Esophagus (tissue), 2 donors: ENCODE measurements around the gene MAP2K7. TPM values are rescaled to one million over a fixed set of nuclear protein-coding genes. Genes with fewer than 3 reads are reported as not detected.
"Not testable (repeated sequence)": the region's sequence is repeated elsewhere in the genome, so short reads cannot be mapped to it uniquely, and the experiment has no call there.

ENCODE experiments used
- H3K27ac ChIP-seq, 2 donors: one replicate each; pipeline ENCODE4 v1.5.1; 2013; ENCODE audit warnings: low read depth in 2 of 2, mild to moderate bottlenecking in 2 of 2, inconsistent platforms in 1 of 2, low read length in 1 of 2, moderate library complexity in 1 of 2
- H3K27me3 ChIP-seq, 2 donors: one replicate each; pipeline ENCODE4 v1.6.1; 2013; ENCODE audit warnings: low read length in 2 of 2, control low read depth in 1 of 2, mild to moderate bottlenecking in 1 of 2; ENCODE audit not compliant: insufficient read depth in 2 of 2, control insufficient read depth in 1 of 2
- H3K36me3 ChIP-seq, 2 donors: one replicate each; pipeline ENCODE4 v1.6.1; 2013; ENCODE audit warnings: low read length in 1 of 2; ENCODE audit not compliant: control insufficient read depth in 2 of 2, insufficient read depth in 2 of 2
- H3K4me1 ChIP-seq, 2 donors: one replicate each; pipeline ENCODE4 v1.6.1; 2013; ENCODE audit warnings: low read length in 1 of 2; ENCODE audit not compliant: control insufficient read depth in 2 of 2, insufficient read depth in 2 of 2
- H3K4me3 ChIP-seq, 2 donors: one replicate each; pipeline ENCODE4 v1.5.1; 2013; ENCODE audit warnings: low read length in 2 of 2, mild to moderate bottlenecking in 2 of 2, low read depth in 1 of 2, moderate library complexity in 1 of 2
- H3K9me3 ChIP-seq, 2 donors: one replicate each; pipeline ENCODE4 v1.6.1; 2013; ENCODE audit warnings: mild to moderate bottlenecking in 2 of 2, low read depth in 1 of 2, low read length in 1 of 2, moderate library complexity in 1 of 2; ENCODE audit not compliant: control insufficient read depth in 2 of 2, insufficient read depth in 1 of 2
- WGBS, 2 donors: extraction: QIAGEN DNeasy Blood & Tissue Kit; methylation state at CpG; one replicate each; pipeline ENCODE4 v1.1.7; 2013; 5-methylcytosine and 5-hydroxymethylcytosine counted together
- polyA plus RNA-seq, 2 donors: library from polyadenylated mRNA; stranded (reverse); fragments of 200-250 nt; gene quantifications; one replicate each; pipeline ENCODE4 v1.2.3, GENCODE V29; 2013
- donor health status: healthy with polysubstance abuse.
- donor health status: Bipolar disorder and iron deficiency.

Gene MAP2K7
- polyA plus RNA-seq, 2 donors = 12.8 to 35.1 TPM

GRCh38 chr19:7953060-7953459, 49.4 kb downstream of the MAP2K7 start:
- 21 to 31% methylated on average over 3 of the region's 3 CpGs for WGBS, 2 donors

GRCh38 chr19:7953576-7953975, 49.9 kb downstream of the MAP2K7 start:
- 78 to 87% methylated on average over 7 of the region's 7 CpGs for WGBS, 2 donors
- Histone ChIP-seq H3K9me3 (no peaks in the 10 kb centered on the region), H3K4me1 (no peaks in the 10 kb centered on the region), H3K4me3 (no peak overlapping the region), H3K36me3 (peaks cover 0 to 7% of the 10 kb centered on the region in 2 donors), H3K27me3 (no peaks in the 10 kb centered on the region), H3K27ac (no peak overlapping the region)

More at GRCh38 chr19:7953060-7953459, 49.4 kb downstream of the MAP2K7 start:
- Histone ChIP-seq H3K4me3 (no peak overlapping the region), H3K27me3 (no peaks in the 10 kb centered on the region), H3K36me3 (peaks cover 0 to 3% of the 10 kb centered on the region in 2 donors), H3K4me1 (no peaks in the 10 kb centered on the region), H3K9me3 (no peaks in the 10 kb centered on the region), H3K27ac (no peak overlapping the region)

- Histone ChIP-seq H3K27me3 (no peaks in the 10 kb centered on the region), H3K27ac (no peak overlapping the region), H3K4me3 (no peak overlapping the region), H3K36me3 (peaks cover 0 to 7% of the 10 kb centered on the region in 2 donors), H3K9me3 (no peaks in the 10 kb centered on the region), H3K4me1 (no peaks in the 10 kb centered on the region)
- 84 to 88% methylated on average over 11 of the region's 11 CpGs for WGBS, 2 donors
These were observed 52.0 kb downstream of the MAP2K7 start for GRCh38 chr19:7955696-7956095.

- no peak overlapping the region for H3K27ac ChIP-seq
- no peaks in the 10 kb centered on the region for H3K4me1 ChIP-seq
- no peaks in the 10 kb centered on the region for H3K27me3 ChIP-seq
- WGBS, 2 donors = 61 to 64% methylated on average over 6 of the region's 6 CpGs
- no peak overlapping the region for H3K4me3 ChIP-seq
- H3K9me3 ChIP-seq = no peaks in the 10 kb centered on the region
- peaks cover 0 to 22% of the 10 kb centered on the region in 2 donors for H3K36me3 ChIP-seq
These were observed 55.5 kb downstream of the MAP2K7 start for GRCh38 chr19:7959211-7959610.

GRCh38 chr19:7961082-7961481, 57.4 kb downstream of the MAP2K7 start:
- H3K4me1 ChIP-seq, H3K27ac ChIP-seq, H3K27me3 ChIP-seq, H3K4me3 ChIP-seq, H3K9me3 ChIP-seq: not testable (repeated sequence)
- peaks cover 3 to 22% of the 10 kb centered on the region in 2 donors for H3K36me3 ChIP-seq
- 89 to 96% methylated on average over 4 of the region's 4 CpGs for WGBS, 2 donors

- no peaks in the 10 kb centered on the region for H3K9me3 ChIP-seq
- H3K27me3 ChIP-seq = no peaks in the 10 kb centered on the region
- H3K4me3 ChIP-seq = no peak overlapping the region
- H3K27ac ChIP-seq = no peak overlapping the region
- no peaks in the 10 kb centered on the region for H3K4me1 ChIP-seq
- H3K36me3 ChIP-seq = peaks cover 5 to 31% of the 10 kb centered on the region in 2 donors
- WGBS, 2 donors = 75 to 79% methylated on average over 13 of the region's 13 CpGs
These were observed 58.4 kb downstream of the MAP2K7 start for GRCh38 chr19:7961920-7962626.

GRCh38 chr19:7962644-7963268, 59.1 kb downstream of the MAP2K7 start:
- H3K36me3 ChIP-seq = peaks cover 9 to 35% of the 10 kb centered on the region in 2 donors
- WGBS, 2 donors = 82 to 86% methylated on average over 22 of the region's 22 CpGs

GRCh38 chr19:7963566-7963965, 59.9 kb downstream of the MAP2K7 start:
- WGBS, 2 donors = 93 to 94% methylated on average over 25 of the region's 25 CpGs
- H3K9me3 ChIP-seq = no peaks in the 10 kb centered on the region
- no peak overlapping the region for H3K27ac ChIP-seq
- H3K4me3 ChIP-seq = no peak overlapping the region
- H3K36me3 ChIP-seq = peaks cover 9 to 35% of the 10 kb centered on the region in 2 donors
- H3K27me3 ChIP-seq = no peaks in the 10 kb centered on the region
- no peaks in the 10 kb centered on the region for H3K4me1 ChIP-seq

More at GRCh38 chr19:7962644-7963268, 59.1 kb downstream of the MAP2K7 start:
- no peaks in the 10 kb centered on the region for H3K27me3 ChIP-seq
- H3K4me3 ChIP-seq = no peak overlapping the region
- no peaks in the 10 kb centered on the region for H3K9me3 ChIP-seq
- H3K4me1 ChIP-seq = no peaks in the 10 kb centered on the region
- no peak overlapping the region for H3K27ac ChIP-seq
